ENCODE measurements around the gene SPATA9. TPM values are rescaled to one million over a fixed set of nuclear protein-coding genes. Genes with fewer than 3 reads are reported as not detected.
A peak's percentile ranks its signal among the peaks of the same experiment; 100 is the strongest.

The SPATA9 gene
- total RNA-seq, 2 experiments from 2014 or later: not detected

GRCh38 chr5:95669985-95670384, 12.8 kb downstream of the SPATA9 start:
- CTCF ChIA-PET: interaction anchor here (0.6 to 1.6 kb wide), 4 partner anchors 12 to 1017 kb away, joined by 3 to 4 read pairs (median 3); no protein-coding TSS in a partner anchor
- no peaks in the 10 kb centered on the region for H3K27me3 Mint-ChIP-seq
- POLR2A ChIA-PET: no interaction called here
- H3K4me3 Mint-ChIP-seq: no peak overlapping the region
- intact Hi-C loops (cut with DNase I, micrococcal nuclease): loop anchor here in 1 of 2 experiments (5.0 kb wide), 1 partner anchor 47 kb away; no protein-coding TSS in a partner anchor
- H3K36me3 Mint-ChIP-seq (ENCODE audit: low read depth): no peaks in the 10 kb centered on the region
- ATAC-seq (no peak), DNase-seq (no peak)
- no peaks in the 10 kb centered on the region for H3K4me1 Mint-ChIP-seq
- no peaks in the 10 kb centered on the region for H3K9me3 Mint-ChIP-seq (ENCODE audit: low read depth)
- H3K27ac Mint-ChIP-seq: no peak overlapping the region

DNA sequence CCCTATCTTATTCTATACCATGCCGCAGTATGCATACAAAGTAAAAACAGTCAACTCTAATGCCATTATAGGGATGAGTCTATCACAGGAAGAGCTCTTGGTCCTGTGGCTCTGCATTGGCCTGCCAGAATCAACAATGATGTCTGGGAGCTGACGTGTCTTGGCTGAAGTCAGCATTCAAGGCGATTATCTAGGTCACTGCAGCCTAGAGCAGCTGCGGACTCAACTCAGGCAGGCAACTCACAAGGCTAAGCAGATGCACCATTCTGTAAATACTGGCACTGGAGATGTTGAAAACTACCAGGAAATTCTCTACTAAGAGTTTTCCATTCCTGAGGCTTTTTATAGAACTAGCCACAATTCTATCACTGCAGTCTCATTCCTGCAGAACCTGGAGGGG, 13.3 kb downstream of the SPATA9 start:
- H3K27me3 Mint-ChIP-seq: no peaks in the 10 kb centered on the region
- CTCF ChIA-PET: interaction anchor here (0.6 to 1.6 kb wide), 3 partner anchors 111 to 1017 kb away, joined by 3 to 4 read pairs (median 3); no protein-coding TSS in a partner anchor
- ATAC-seq: no peak
- no peaks in the 10 kb centered on the region for H3K4me1 Mint-ChIP-seq
- no peak overlapping the region for H3K27ac Mint-ChIP-seq
- DNase-seq: no peak
- H3K36me3 Mint-ChIP-seq (ENCODE audit: low read depth): no peaks in the 10 kb centered on the region
- intact Hi-C loops (cut with DNase I, micrococcal nuclease): loop anchor here in 1 of 2 experiments (5.0 kb wide), 1 partner anchor 48 kb away; no protein-coding TSS in a partner anchor
- POLR2A ChIA-PET: no interaction called here
- H3K9me3 Mint-ChIP-seq (ENCODE audit: low read depth): no peaks in the 10 kb centered on the region
- H3K4me3 Mint-ChIP-seq: no peak overlapping the region

GRCh38 chr5:95668728-95669127, 14.1 kb downstream of the SPATA9 start:
- H3K27ac Mint-ChIP-seq: no peak overlapping the region
- no peaks in the 10 kb centered on the region for H3K4me1 Mint-ChIP-seq
- no peaks in the 10 kb centered on the region for H3K9me3 Mint-ChIP-seq (ENCODE audit: low read depth)
- H3K4me3 Mint-ChIP-seq: no peak overlapping the region
- DNase-seq (no peak), ATAC-seq (no peak)
- ChIA-PET CTCF (interaction anchor here (1.2 to 1.5 kb wide), 2 partner anchors 45 to 179 kb away, joined by 3 read pairs; no protein-coding TSS in a partner anchor), POLR2A (no interaction called here)
- no peaks in the 10 kb centered on the region for H3K36me3 Mint-ChIP-seq (ENCODE audit: low read depth)
- intact Hi-C loops (cut with DNase I, micrococcal nuclease): loop anchor here in 1 of 2 experiments (5.0 kb wide), 1 partner anchor 49 kb away; no protein-coding TSS in a partner anchor
- no peaks in the 10 kb centered on the region for H3K27me3 Mint-ChIP-seq

DNA sequence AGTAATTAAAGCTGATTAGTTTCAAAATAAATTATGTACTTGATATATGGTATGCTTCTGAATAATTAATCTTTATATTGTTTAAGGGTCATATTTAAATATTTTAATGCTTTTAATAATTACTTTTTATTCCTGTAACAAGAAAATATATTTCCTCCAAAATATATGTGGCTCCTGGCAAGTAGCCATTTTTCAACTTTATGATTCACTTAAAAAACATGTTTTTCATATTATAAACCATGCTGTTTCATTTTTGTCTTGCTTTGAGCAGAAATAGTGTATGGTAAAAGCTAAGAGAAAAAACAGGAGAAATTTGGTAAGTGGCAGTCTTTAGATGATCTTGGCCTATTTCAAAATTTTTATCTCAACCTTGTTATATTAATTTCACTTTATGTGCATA, 14.6 kb downstream of the SPATA9 start:
- Mint-ChIP-seq H3K27ac (no peak overlapping the region), H3K27me3 (no peaks in the 10 kb centered on the region), H3K4me3 (no peak overlapping the region), H3K36me3 (ENCODE audit: low read depth) (no peaks in the 10 kb centered on the region), H3K4me1 (no peaks in the 10 kb centered on the region), H3K9me3 (ENCODE audit: low read depth) (no peaks in the 10 kb centered on the region)
- no peak for DNase-seq
- CTCF ChIA-PET: interaction anchor here (1.2 to 1.5 kb wide), 2 partner anchors 45 to 180 kb away, joined by 3 read pairs; no protein-coding TSS in a partner anchor
- intact Hi-C loops (cut with DNase I, micrococcal nuclease): loop anchor here in 1 of 2 experiments (5.0 kb wide), 1 partner anchor 49 kb away; no protein-coding TSS in a partner anchor
- POLR2A ChIA-PET: interaction anchor here (0.6 kb wide), 1 partner anchor 738 kb away, joined by 4 read pairs; no protein-coding TSS in a partner anchor
- ATAC-seq: no peak

GRCh38 chr5:95667678-95668077, 15.1 kb downstream of the SPATA9 start:
- Mint-ChIP-seq H3K4me1 (no peaks in the 10 kb centered on the region), H3K36me3 (ENCODE audit: low read depth) (no peaks in the 10 kb centered on the region), H3K4me3 (no peak overlapping the region), H3K9me3 (ENCODE audit: low read depth) (no peaks in the 10 kb centered on the region), H3K27me3 (no peaks in the 10 kb centered on the region), H3K27ac (no peak overlapping the region)
- no peak for DNase-seq
- ChIA-PET CTCF (interaction anchor here (0.6 to 1.3 kb wide), 3 partner anchors 44 to 311 kb away, joined by 3 read pairs; no protein-coding TSS in a partner anchor), POLR2A (no interaction called here)
- intact Hi-C loops (cut with DNase I, micrococcal nuclease): loop anchor here in 1 of 2 experiments (5.0 kb wide), 1 partner anchor 50 kb away; no protein-coding TSS in a partner anchor
- no peak for ATAC-seq

DNA sequence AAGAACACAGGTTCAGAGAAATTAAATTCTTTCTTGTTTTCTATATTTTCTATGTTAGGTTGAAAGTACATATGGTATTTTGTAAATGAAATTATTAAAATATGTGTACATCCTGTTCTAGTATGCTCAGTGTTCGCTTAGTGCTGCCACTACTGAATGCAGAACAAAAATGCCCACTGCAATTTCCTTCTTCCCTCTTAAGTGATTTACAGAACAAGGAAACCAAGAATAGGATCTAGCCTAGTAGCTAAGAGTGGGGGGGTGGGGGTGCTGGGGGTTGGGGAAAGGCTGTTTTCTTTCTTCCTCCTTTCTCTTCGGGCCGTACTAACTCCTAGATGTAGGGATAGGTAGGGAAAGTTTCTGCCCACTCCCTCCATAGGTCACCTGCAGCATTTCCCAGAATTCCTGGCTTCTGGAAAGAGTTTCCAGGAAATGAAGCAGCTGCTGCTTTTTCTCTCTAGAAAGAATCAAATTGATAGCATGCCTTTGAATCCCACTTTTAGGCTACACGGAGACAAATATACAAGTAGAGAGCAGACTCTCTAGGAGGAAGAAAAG, 15.7 kb downstream of the SPATA9 start:
- no peaks in the 10 kb centered on the region for H3K27me3 Mint-ChIP-seq
- no peaks in the 10 kb centered on the region for H3K9me3 Mint-ChIP-seq (ENCODE audit: low read depth)
- no peaks in the 10 kb centered on the region for H3K4me1 Mint-ChIP-seq
- intact Hi-C loops (cut with DNase I, micrococcal nuclease): loop anchor here in 1 of 2 experiments (5.0 kb wide), 1 partner anchor 50 kb away; no protein-coding TSS in a partner anchor
- no peak for DNase-seq
- POLR2A ChIA-PET: no interaction called here
- CTCF ChIA-PET: interaction anchor here (0.6 to 3.8 kb wide), 6 partner anchors 21 to 311 kb away, joined by 3 to 35 read pairs (median 3); partner anchors contain the start of gene RFESD
- H3K36me3 Mint-ChIP-seq (ENCODE audit: low read depth): no peaks in the 10 kb centered on the region
- no peak overlapping the region for H3K27ac Mint-ChIP-seq
- no peak overlapping the region for H3K4me3 Mint-ChIP-seq
- ATAC-seq: no peak

DNA sequence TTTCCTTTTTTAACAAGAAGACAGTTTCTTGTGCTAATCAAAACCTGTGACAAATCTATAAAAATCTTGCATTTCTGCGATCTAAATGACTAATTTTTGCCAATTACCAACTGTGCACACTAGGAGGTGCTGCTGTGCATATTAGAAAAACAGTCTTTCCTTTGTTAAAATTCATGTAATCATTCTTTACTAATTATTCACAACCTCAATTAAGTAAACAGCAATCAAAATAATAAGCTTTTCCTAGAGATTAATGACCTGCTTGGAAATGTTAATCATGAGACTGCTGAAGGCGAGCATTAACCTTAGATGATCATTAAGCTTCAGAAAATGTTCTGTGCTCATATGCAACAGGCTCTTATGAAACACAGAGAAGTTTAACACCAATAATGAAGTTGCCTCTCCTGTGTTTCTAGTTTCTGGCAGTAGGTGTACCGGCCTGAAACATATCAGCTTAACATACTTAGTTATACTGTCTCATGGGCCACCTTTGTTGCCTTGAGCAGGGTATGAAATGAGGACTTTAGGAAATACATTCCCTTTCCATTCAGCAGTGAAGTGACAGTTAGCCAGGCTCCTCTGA, 18.5 kb downstream of the SPATA9 start:
- DNase-seq (peak; percentile 54), ATAC-seq (no peak)
- H3K4me1 Mint-ChIP-seq: no peaks in the 10 kb centered on the region
- no peak overlapping the region for H3K4me3 Mint-ChIP-seq
- no peak overlapping the region for H3K27ac Mint-ChIP-seq
- no peaks in the 10 kb centered on the region for H3K36me3 Mint-ChIP-seq (ENCODE audit: low read depth)
- ChIA-PET POLR2A (no interaction called here), CTCF (interaction anchor here (0.6 to 3.8 kb wide), 46 partner anchors 9 to 375 kb away, joined by 3 to 35 read pairs (median 4); partner anchors contain the start of genes GLRX, RFESD and RHOBTB3)
- intact Hi-C loops (cut with DNase I, micrococcal nuclease): loop anchor here (1.0 to 5.0 kb wide), 4 partner anchors 98 to 183 kb away; no protein-coding TSS in a partner anchor
- H3K9me3 Mint-ChIP-seq (ENCODE audit: low read depth): no peaks in the 10 kb centered on the region
- no peaks in the 10 kb centered on the region for H3K27me3 Mint-ChIP-seq

DNA sequence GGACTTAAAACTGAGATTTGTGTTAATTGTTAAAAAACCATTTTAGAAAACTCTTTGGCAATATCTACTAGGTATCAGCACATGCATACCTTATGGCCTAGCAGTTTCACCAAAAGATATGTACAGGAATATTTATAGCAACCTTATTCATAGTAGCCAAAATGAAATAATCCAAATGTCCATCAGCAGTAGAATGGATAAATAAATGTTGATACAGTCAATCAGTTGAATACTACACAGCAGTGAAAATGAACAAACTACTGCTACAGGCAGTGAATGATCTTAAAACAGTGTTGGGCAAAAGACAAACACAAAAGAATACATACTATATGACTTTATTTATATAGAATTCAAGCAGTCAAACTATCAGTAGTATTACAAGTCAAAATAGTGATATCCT, 19.8 kb downstream of the SPATA9 start:
- Mint-ChIP-seq H3K9me3 (ENCODE audit: low read depth) (no peaks in the 10 kb centered on the region), H3K27ac (no peak overlapping the region), H3K36me3 (ENCODE audit: low read depth) (no peaks in the 10 kb centered on the region), H3K4me1 (no peaks in the 10 kb centered on the region), H3K27me3 (no peaks in the 10 kb centered on the region), H3K4me3 (no peak overlapping the region)
- intact Hi-C loops (cut with DNase I, micrococcal nuclease): loop anchor here (5.0 kb wide), 1 partner anchor 99 kb away; no protein-coding TSS in a partner anchor
- ChIA-PET CTCF (interaction anchor here (1.2 to 2.8 kb wide), 11 partner anchors 9 to 186 kb away, joined by 3 to 29 read pairs (median 10); no protein-coding TSS in a partner anchor), POLR2A (no interaction called here)
- no peak for DNase-seq
- ATAC-seq: no peak

DNA sequence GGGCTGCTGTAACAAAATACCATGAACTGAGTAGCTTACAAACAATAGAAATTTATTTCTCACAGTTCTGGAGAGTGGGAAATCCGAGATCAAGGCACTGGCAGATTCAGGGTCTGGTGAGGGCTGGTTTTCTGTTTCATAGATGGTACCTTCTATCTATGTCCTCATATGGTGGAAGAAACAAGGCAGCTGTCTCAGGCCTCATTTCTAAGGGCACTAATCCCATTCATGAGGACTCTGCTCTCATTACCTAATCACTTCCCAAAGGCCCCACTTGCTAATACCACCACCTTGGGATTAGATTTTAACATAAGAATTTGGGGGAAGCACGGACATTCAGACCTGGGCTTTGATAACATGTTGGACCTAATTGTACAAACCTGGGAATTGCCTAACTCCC, 22.7 kb downstream of the SPATA9 start:
- intact Hi-C loops (cut with DNase I, micrococcal nuclease): loop anchor here (5.0 kb wide), 1 partner anchor 102 kb away; no protein-coding TSS in a partner anchor
- POLR2A ChIA-PET: no interaction called here
- CTCF ChIA-PET: interaction anchor here (0.6 to 1.7 kb wide), 3 partner anchors 12 to 15 kb away, joined by 3 to 4 read pairs (median 4); no protein-coding TSS in a partner anchor
- Mint-ChIP-seq H3K4me1 (no peaks in the 10 kb centered on the region), H3K27ac (no peak overlapping the region), H3K27me3 (no peaks in the 10 kb centered on the region), H3K9me3 (ENCODE audit: low read depth) (no peaks in the 10 kb centered on the region), H3K36me3 (ENCODE audit: low read depth) (no peaks in the 10 kb centered on the region), H3K4me3 (no peak overlapping the region)
- no peak for DNase-seq
- ATAC-seq: no peak

- Mint-ChIP-seq H3K27ac (no peak overlapping the region), H3K27me3 (no peaks in the 10 kb centered on the region), H3K9me3 (ENCODE audit: low read depth) (no peaks in the 10 kb centered on the region), H3K4me1 (no peaks in the 10 kb centered on the region), H3K4me3 (no peak overlapping the region), H3K36me3 (ENCODE audit: low read depth) (peaks cover 5% of the 10 kb centered on the region)
- intact Hi-C loops (cut with DNase I, micrococcal nuclease): no loop called here
- DNase-seq (no peak), ATAC-seq (no peak)
- ChIA-PET CTCF (interaction anchor here (1.1 to 2.0 kb wide), 4 partner anchors 9 to 126 kb away, joined by 3 to 8 read pairs (median 6); partner anchors contain the start of gene RFESD), POLR2A (interaction anchor here (0.7 kb wide), 1 partner anchor 151 kb away, joined by 3 read pairs; no protein-coding TSS in a partner anchor)
Observed at GRCh38 chr5:95655575-95655974, 27.2 kb downstream of the SPATA9 start.

DNA sequence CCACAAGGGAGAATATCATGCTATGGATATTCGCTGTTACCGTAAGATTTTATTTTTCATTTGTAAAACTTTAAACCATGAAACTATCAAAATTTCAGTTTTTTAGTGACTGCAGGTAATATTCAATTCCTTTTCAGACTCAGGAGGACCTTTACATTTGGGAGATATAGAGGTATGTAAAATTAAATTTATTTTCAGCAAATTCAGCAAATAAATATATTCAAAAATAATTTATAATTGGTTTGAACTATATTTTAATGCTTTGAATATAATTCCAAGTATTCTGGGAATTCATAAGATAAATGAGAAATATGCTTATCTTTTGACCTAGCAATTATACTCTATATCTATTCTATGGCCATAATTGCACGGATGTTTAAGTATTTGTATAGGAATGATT, 28.6 kb downstream of the SPATA9 start:
- ChIA-PET CTCF (interaction anchor here (0.6 kb wide), 1 partner anchor 9 kb away, joined by 3 read pairs; no protein-coding TSS in a partner anchor), POLR2A (no interaction called here)
- no peak for ATAC-seq
- intact Hi-C loops (cut with DNase I, micrococcal nuclease): no loop called here
- Mint-ChIP-seq H3K4me3 (no peak overlapping the region), H3K27me3 (no peaks in the 10 kb centered on the region), H3K9me3 (ENCODE audit: low read depth) (no peaks in the 10 kb centered on the region), H3K36me3 (ENCODE audit: low read depth) (peaks cover 5% of the 10 kb centered on the region), H3K4me1 (peaks cover 7% of the 10 kb centered on the region), H3K27ac (no peak overlapping the region)
- no peak for DNase-seq

Data from activated CD4-positive, alpha-beta T cell treated with anti-CD3 and anti-CD28 coated beads for 36 hours (primary cell).